ENCODE data around the gene FOXK2.

FOXK2 gene

GRCh38 chr17:82589851-82590180 is 70.3 kb downstream of the FOXK2 start:
- DNase-seq (ENCODE audit: low read depth, low spot score) = no peak

GRCh38 chr17:82590216-82590615 is 70.7 kb downstream of the FOXK2 start:
- DNase-seq (ENCODE audit: low read depth, low spot score) = no peak

- DNase-seq (ENCODE audit: low read depth, low spot score) = no peak
Measured at GRCh38 chr17:82590881-82591539, 71.5 kb downstream of the FOXK2 start.

GRCh38 chr17:82592289-82592766 is 72.8 kb downstream of the FOXK2 start:
- no peak for DNase-seq (ENCODE audit: low read depth, low spot score)

GRCh38 chr17:82592767-82593589 is 73.4 kb downstream of the FOXK2 start:
- no peak for DNase-seq (ENCODE audit: low read depth, low spot score)

- DNase-seq (ENCODE audit: low read depth, low spot score) = no peak
Measured at GRCh38 chr17:82593590-82594087, 74.1 kb downstream of the FOXK2 start.

- no peak for DNase-seq (ENCODE audit: low read depth, low spot score)
Measured at GRCh38 chr17:82594571-82594970, 75.0 kb downstream of the FOXK2 start.

GRCh38 chr17:82595893-82596292 is 76.4 kb downstream of the FOXK2 start:
- no peak for DNase-seq (ENCODE audit: low read depth, low spot score)

GRCh38 chr17:82596296-82596695 is 76.8 kb downstream of the FOXK2 start:
- no peak for DNase-seq (ENCODE audit: low read depth, low spot score)

GRCh38 chr17:82596837-82597672 is 77.5 kb downstream of the FOXK2 start:
- DNase-seq (ENCODE audit: low read depth, low spot score) = no peak

GRCh38 chr17:82598256-82599119 is 79.0 kb downstream of the FOXK2 start:
- DNase-seq (ENCODE audit: low read depth, low spot score) = no peak

- DNase-seq (ENCODE audit: low read depth, low spot score) = no peak
Measured at GRCh38 chr17:82599674-82600661, 80.4 kb downstream of the FOXK2 start.

- no peak for DNase-seq (ENCODE audit: low read depth, low spot score)
Measured at GRCh38 chr17:82600731-82601446, 81.4 kb downstream of the FOXK2 start.

GRCh38 chr17:82601447-82602000 is 82.0 kb downstream of the FOXK2 start:
- no peak for DNase-seq (ENCODE audit: low read depth, low spot score)

GRCh38 chr17:82602487-82602886 is 83.0 kb downstream of the FOXK2 start:
- DNase-seq (ENCODE audit: low read depth, low spot score) = no peak

- DNase-seq (ENCODE audit: low read depth, low spot score) = no peak
Measured at GRCh38 chr17:82602986-82603710, 83.6 kb downstream of the FOXK2 start.

- DNase-seq (ENCODE audit: low read depth, low spot score) = no peak
Measured at GRCh38 chr17:82603981-82604448, 84.5 kb downstream of the FOXK2 start.

- DNase-seq (ENCODE audit: low read depth, low spot score) = no peak
Measured at GRCh38 chr17:82604532-82604931, 85.0 kb downstream of the FOXK2 start.
